Stimulated activated CD8-positive, alpha-beta memory T cell treated with anti-CD3 and anti-CD28 coated beads, Interleukin-2, amount 100 ng/mL, for 48 hours (primary cell): ENCODE measurements around the gene CPEB2.

Experiments used
- DNase-seq, 2 donors: peaks; one replicate each; pipeline ENCODE4 v3.0.0-alpha.2; 2020; ENCODE audit warnings: low read depth in 2 of 2

The CPEB2 gene

GRCh38 chr4:15117270-15117946, 115.1 kb downstream of the CPEB2 start:
- no peak for DNase-seq

GRCh38 chr4:15118292-15118691, 116.0 kb downstream of the CPEB2 start:
- no peak for DNase-seq
